ENCODE data around the gene TOM1L2. TPM values are rescaled to one million over a fixed set of nuclear protein-coding genes. Genes with fewer than 3 reads are reported as not detected.

TOM1L2 gene
- total and polyA plus RNA-seq, 12 donors: 29.6 to 437 (median 67.7) TPM

GRCh38 chr17:17937958-17938357 is 34.2 kb downstream of the TOM1L2 start:
- H3K9me3 ChIP-seq (replicated peaks in 1 of 3): no peaks in the 10 kb centered on the region
- no peaks in the 10 kb centered on the region for H3K27me3 ChIP-seq
- intact Hi-C loops (cut with DNase I): no loop called here
- no peak overlapping the region for H3K4me3 ChIP-seq
- no peak for TF ChIP-seq POLR2A (IDR thresholded peaks at IDR 0.05)
- TF ChIP-seq, protein P1, sequence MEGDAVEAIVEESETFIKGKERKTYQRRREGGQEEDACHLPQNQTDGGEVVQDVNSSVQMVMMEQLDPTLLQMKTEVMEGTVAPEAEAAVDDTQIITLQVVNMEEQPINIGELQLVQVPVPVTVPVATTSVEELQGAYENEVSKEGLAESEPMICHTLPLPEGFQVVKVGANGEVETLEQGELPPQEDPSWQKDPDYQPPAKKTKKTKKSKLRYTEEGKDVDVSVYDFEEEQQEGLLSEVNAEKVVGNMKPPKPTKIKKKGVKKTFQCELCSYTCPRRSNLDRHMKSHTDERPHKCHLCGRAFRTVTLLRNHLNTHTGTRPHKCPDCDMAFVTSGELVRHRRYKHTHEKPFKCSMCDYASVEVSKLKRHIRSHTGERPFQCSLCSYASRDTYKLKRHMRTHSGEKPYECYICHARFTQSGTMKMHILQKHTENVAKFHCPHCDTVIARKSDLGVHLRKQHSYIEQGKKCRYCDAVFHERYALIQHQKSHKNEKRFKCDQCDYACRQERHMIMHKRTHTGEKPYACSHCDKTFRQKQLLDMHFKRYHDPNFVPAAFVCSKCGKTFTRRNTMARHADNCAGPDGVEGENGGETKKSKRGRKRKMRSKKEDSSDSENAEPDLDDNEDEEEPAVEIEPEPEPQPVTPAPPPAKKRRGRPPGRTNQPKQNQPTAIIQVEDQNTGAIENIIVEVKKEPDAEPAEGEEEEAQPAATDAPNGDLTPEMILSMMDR (IDR thresholded peaks at IDR 0.05): no peak
- WGBS, 4 donors: 81 to 91% (median 86%) methylated on average over 5 of the region's 5 CpGs
- DNase-seq: peak in 1 of 7 donors; percentile 24
- peaks cover 47 to 89% of the 10 kb centered on the region in 2 donors for H3K4me1 ChIP-seq (replicated peaks in 1 of 2)
- no peaks in the 10 kb centered on the region for H3K36me3 ChIP-seq (replicated peaks in 1 of 2)
- peak overlapping the region in 1 of 5 donors; percentile 40 for H3K27ac ChIP-seq

DNA sequence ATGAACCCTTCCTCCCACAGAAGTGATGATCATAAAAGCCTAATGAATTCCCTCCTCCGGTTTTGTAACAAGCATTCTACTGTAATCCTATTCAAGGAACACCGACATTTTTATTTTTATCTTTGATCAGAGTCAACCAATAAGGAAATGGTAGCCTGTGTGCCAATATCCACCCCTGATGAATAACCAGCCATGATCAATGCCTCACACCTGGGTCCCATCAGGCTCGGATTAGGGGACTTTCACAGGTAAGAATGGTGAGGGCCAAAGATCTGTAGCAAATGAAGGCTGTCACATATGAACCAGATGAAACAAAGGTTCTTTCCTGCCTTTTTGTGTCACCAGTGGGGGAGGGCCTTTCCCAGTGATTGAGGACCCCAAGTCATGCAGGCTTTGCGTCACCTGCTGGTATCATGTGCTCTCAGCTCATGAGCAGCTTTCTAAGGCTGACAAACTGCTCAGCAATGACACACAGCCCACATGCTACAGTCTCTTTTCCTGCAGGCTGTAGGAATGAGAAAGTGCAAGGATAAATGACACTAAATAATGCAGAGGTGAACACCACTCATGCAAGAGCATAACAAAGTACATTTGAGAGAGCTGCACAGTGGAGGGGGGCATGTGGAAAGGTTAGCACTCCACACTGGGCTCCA is 34.9 kb downstream of the TOM1L2 start:
- intact Hi-C loops (cut with DNase I): no loop called here
- WGBS, 4 donors: 78 to 84% (median 81%) methylated on average over 4 of the region's 4 CpGs
- H3K27ac ChIP-seq: peak overlapping the region in 3 of 5 donors; percentile 39 to 56 (median 40)

GRCh38 chr17:17935321-17936271 is 36.6 kb downstream of the TOM1L2 start:
- DNase-seq: peak in 6 of 7 donors; percentile 62 to 82 (median 74)
- intact Hi-C loops (cut with DNase I): no loop called here
- TF ChIP-seq, protein P1 (IDR thresholded peaks at IDR 0.05): no peak
- TF ChIP-seq POLR2A (IDR thresholded peaks at IDR 0.05): peak in 1 of 2 donors; percentile 27
- peaks cover 24 to 66% of the 10 kb centered on the region in 2 donors for H3K4me1 ChIP-seq (replicated peaks in 1 of 2)
- no peak overlapping the region for H3K4me3 ChIP-seq
- H3K27ac ChIP-seq: peak overlapping the region in 4 of 5 donors; percentile 46 to 79 (median 63)
- H3K36me3 ChIP-seq (replicated peaks in 1 of 2): no peaks in the 10 kb centered on the region
- no peaks in the 10 kb centered on the region for H3K27me3 ChIP-seq
- no peaks in the 10 kb centered on the region for H3K9me3 ChIP-seq (replicated peaks in 1 of 3)
- 37 to 45% (median 41%) methylated on average over 6 of the region's 6 CpGs for WGBS, 4 donors

More for the DNA sequence above, 34.9 kb downstream of the TOM1L2 start:
- H3K9me3 ChIP-seq (replicated peaks in 1 of 3): no peaks in the 10 kb centered on the region
- peak in 1 of 7 donors; percentile 50 for DNase-seq
- no peak overlapping the region for H3K4me3 ChIP-seq
- H3K27me3 ChIP-seq: no peaks in the 10 kb centered on the region
- no peaks in the 10 kb centered on the region for H3K36me3 ChIP-seq (replicated peaks in 1 of 2)
- H3K4me1 ChIP-seq (replicated peaks in 1 of 2): peaks cover 41 to 83% of the 10 kb centered on the region in 2 donors
- TF ChIP-seq, protein P1 (IDR thresholded peaks at IDR 0.05): no peak
- TF ChIP-seq POLR2A (IDR thresholded peaks at IDR 0.05): no peak

DNA sequence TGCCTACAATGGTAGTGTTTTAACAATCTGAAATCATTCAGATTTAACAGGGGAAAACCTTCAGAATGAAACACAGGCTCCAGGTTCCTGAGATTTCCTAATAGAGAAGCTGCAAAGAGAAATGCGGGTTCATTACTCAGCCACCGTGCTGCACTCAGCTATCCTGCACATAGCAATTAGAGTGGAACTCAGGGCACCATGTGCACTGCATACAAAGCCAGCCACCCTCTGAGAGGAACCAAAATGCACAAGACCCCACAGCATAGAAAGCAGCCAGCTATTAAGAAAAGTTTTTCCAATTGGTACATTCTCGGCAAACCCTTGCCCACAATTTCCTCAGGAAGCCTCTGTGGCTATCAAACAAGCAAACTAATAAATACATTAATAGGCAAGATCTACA is 37.4 kb downstream of the TOM1L2 start:
- Histone ChIP-seq H3K4me1 (replicated peaks in 1 of 2) (peaks cover 26 to 66% of the 10 kb centered on the region in 2 donors), H3K27ac (peak overlapping the region; percentile 21 to 79 (median 49)), H3K4me3 (no peak overlapping the region), H3K9me3 (replicated peaks in 1 of 3) (no peaks in the 10 kb centered on the region), H3K27me3 (no peaks in the 10 kb centered on the region), H3K36me3 (replicated peaks in 1 of 2) (no peaks in the 10 kb centered on the region)
- DNase-seq: peak in 1 of 7 donors; percentile 42
- TF ChIP-seq POLR2A (IDR thresholded peaks at IDR 0.05): no peak
- TF ChIP-seq, protein P1 (IDR thresholded peaks at IDR 0.05): no peak
- intact Hi-C loops (cut with DNase I): no loop called here
- WGBS, 4 donors: 30 to 45% (median 40%) methylated on average over 2 to 3 of the region's 3 CpGs

Measured in adrenal gland (tissue), 12 donors.